ENCODE results near the gene CHRM2.

The CHRM2 gene

DNA sequence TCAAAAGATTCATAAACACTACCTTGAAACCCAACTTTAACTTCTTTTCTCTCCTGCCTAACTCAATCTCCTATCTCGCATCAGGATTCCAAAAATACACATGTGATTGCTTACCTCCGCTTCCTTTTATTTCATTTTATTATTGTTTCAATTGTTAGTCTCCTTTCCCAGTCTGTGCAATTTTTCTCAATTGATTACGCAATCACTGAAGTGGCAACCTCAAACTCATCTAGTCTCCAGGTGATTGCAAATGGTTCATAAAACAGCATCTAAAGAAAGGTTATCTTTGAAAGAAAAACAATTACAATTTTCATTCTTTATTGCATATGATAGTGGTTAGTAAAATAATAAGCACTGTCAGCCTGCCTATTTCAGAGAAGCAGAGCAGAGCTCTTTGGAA is 45.6 kb downstream of the CHRM2 start:
- TF ChIP-seq, protein P1, sequence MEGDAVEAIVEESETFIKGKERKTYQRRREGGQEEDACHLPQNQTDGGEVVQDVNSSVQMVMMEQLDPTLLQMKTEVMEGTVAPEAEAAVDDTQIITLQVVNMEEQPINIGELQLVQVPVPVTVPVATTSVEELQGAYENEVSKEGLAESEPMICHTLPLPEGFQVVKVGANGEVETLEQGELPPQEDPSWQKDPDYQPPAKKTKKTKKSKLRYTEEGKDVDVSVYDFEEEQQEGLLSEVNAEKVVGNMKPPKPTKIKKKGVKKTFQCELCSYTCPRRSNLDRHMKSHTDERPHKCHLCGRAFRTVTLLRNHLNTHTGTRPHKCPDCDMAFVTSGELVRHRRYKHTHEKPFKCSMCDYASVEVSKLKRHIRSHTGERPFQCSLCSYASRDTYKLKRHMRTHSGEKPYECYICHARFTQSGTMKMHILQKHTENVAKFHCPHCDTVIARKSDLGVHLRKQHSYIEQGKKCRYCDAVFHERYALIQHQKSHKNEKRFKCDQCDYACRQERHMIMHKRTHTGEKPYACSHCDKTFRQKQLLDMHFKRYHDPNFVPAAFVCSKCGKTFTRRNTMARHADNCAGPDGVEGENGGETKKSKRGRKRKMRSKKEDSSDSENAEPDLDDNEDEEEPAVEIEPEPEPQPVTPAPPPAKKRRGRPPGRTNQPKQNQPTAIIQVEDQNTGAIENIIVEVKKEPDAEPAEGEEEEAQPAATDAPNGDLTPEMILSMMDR (IDR thresholded peaks at IDR 0.05; ENCODE audit: low read length, missing control alignments) = no peak
- no peak for DNase-seq (ENCODE audit: low read depth)
- no peak overlapping the region for H3K4me3 ChIP-seq (replicated peaks; ENCODE audit: low read depth, low read length)

DNA sequence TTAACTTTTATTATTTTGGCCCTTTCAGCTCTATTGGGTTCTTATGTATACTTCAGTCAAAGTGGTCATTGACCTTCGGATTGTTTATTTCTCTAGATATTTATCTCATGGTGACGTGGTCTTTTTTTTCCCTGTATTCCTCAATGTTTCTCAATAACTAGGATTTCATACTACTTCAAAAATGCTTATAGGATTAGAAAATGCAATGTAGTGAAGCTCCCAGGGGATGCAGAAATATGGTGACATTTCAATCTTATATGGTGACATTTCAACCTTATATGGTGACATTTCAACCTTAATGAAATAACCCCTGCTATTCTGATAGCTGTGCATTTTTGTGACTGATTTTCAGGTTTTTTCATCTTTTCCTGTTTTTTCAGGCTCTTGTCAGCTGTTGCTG is 51.4 kb downstream of the CHRM2 start:
- H3K4me3 ChIP-seq (replicated peaks; ENCODE audit: low read depth, low read length) = no peak overlapping the region
- no peak for DNase-seq (ENCODE audit: low read depth)
- TF ChIP-seq, protein P1 (IDR thresholded peaks at IDR 0.05; ENCODE audit: low read length, missing control alignments) = no peak

DNA sequence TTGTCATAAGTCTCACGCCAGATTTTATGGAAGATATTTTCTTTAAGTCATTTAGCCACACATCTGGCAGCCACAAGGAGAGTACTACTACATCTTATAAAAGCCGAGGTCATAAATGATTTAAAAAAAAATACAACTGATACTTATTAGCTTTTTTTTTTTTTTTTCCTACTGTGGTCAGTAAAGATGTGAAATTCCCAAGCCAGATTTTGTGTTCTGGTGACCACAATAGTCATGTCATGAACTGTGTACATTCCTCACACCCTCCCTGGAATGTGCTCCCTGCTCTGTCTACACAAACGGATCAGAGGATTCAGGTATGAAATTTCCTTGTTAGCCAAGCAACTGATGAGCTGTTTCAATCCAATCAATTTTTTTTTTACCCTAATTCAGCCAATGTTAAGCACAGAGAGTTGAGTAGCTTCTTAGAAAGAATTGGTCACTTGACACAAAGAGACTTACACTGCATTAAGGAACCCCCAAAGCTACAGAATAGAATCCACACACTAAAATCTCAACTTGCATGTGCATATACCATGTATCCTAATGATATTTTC is 54.7 kb downstream of the CHRM2 start:
- peak; percentile 48 for DNase-seq (ENCODE audit: low read depth)
- TF ChIP-seq, protein P1 (IDR thresholded peaks at IDR 0.05; ENCODE audit: low read length, missing control alignments) = no peak
- H3K4me3 ChIP-seq (replicated peaks; ENCODE audit: low read depth, low read length) = no peak overlapping the region

DNA sequence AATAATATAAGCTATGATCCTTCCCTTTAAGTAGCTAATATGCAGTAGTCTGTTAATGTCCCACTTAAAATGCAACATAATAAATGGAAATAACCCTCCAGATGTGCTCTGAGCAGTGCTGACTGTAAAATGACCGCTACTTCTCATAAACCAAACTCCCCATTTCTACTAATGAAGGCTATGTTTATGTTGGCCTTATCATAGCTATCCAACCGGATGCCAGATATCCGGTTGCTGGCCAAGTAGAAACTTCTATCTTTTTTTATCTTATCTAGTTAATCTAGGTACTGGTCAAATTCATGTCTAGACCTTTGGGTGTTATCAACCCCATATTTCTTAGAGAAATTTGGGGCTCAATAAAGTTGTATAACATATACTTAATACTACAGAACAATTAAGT is 56.6 kb downstream of the CHRM2 start:
- H3K4me3 ChIP-seq (replicated peaks; ENCODE audit: low read depth, low read length) = no peak overlapping the region
- TF ChIP-seq, protein P1 (IDR thresholded peaks at IDR 0.05; ENCODE audit: low read length, missing control alignments) = no peak
- peak; percentile 17 for DNase-seq (ENCODE audit: low read depth)

DNA sequence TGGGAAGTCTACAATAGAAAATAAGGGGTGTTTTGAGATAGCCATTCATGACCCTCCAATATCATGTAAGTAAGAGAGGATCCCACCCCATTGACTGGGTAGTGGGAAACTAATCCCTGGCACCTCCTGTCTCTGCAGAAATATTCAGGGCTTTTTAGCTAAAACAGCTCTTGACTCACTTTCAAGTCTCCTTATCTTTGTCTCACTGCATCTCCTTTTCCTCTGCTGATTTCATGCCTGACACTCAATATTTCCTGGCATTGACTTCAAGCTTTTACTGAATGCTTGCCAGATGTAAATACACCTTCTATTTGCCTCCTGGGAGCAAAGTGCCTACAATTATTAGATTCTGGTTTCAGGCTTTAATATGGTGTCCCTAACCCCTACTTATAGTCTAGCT is 57.1 kb downstream of the CHRM2 start:
- TF ChIP-seq, protein P1 (IDR thresholded peaks at IDR 0.05; ENCODE audit: low read length, missing control alignments) = no peak
- peak; percentile 56 for DNase-seq (ENCODE audit: low read depth)
- H3K4me3 ChIP-seq (replicated peaks; ENCODE audit: low read depth, low read length) = no peak overlapping the region

DNA sequence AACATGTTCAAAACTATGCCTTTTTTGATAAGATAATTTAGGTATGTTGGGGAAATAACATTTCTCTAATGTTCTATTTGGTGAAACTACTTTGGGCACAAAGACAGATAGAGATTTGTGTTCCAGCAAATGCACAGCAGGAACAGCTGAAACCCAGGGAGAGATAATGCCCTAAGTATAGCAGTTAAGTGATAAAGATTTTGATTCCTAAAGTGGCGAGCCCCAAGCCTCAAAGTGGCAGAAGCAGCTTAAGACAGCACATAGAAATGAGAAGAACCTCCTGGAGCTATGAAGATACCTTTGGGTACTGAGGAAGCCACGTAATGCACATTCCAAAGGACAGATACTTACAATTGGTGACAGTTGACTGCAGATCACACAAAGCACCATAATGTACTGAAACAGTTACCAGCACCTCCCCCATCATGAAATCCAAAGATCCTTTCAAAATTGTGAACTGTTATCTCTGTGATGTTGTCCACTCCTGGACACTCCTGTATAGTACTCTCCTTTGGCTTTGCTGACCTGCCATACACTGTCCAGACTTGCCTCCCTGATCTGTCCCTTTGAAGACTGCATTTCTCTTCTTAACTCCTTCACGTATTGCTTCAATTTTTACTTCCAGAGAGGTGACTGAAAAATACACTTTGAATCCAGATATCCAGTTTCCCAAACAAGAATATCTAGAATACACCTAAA is 62.9 kb downstream of the CHRM2 start:
- H3K4me3 ChIP-seq (replicated peaks; ENCODE audit: low read depth, low read length) = no peak overlapping the region
- DNase-seq (ENCODE audit: low read depth) = no peak
- TF ChIP-seq, protein P1 (IDR thresholded peaks at IDR 0.05; ENCODE audit: low read length, missing control alignments) = no peak

DNA sequence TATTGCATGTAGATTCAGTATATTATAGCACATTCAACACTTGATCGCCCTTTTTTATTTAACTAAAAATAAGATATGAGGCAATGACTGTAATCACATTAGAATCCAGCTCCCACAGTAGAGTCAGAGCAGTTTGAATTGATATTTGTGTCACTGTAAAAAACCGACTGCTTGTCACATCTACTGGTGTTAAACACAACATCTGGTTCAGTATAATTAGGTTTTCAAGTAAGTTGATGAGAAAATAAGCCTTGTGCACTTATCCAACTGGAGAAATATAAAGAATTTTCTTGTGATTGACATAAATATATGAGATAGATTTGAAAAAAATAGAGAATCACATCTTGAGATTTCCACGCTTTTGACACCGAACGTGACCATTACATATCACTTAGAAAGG is 69.0 kb downstream of the CHRM2 start:
- DNase-seq (ENCODE audit: low read depth) = no peak
- no peak overlapping the region for H3K4me3 ChIP-seq (replicated peaks; ENCODE audit: low read depth, low read length)
- TF ChIP-seq, protein P1 (IDR thresholded peaks at IDR 0.05; ENCODE audit: low read length, missing control alignments) = no peak
